IPS DF 6.9 (cell line): ENCODE measurements around the gene NOVA2.

Source experiments
- DNase-seq: peaks from one replicate; pipeline ENCODE4 v3.0.0-alpha.2; 2013; ENCODE audit warnings: low read depth, low spot score
- H3K27ac ChIP-seq: one replicate; pipeline ENCODE4 v1.5.1; 2013; ENCODE audit warnings: low read length, control low read depth
- H3K27me3 ChIP-seq: 2 replicates; pipeline ENCODE4 v1.6.1; 2013; ENCODE audit warnings: mild to moderate bottlenecking, low read length; ENCODE audit not compliant: control insufficient read depth, insufficient read depth
- H3K36me3 ChIP-seq: 2 replicates; pipeline ENCODE4 v1.6.1; 2013; ENCODE audit warnings: low read length; ENCODE audit not compliant: control insufficient read depth, insufficient read depth
- H3K4me1 ChIP-seq: 2 replicates; pipeline ENCODE4 v1.6.1; 2013; ENCODE audit warnings: low read length; ENCODE audit not compliant: control insufficient read depth, insufficient read depth
- H3K4me3 ChIP-seq: 2 replicates; pipeline ENCODE4 v1.5.1; 2013; ENCODE audit warnings: mild to moderate bottlenecking, low read length
- H3K9me3 ChIP-seq: 2 replicates; pipeline ENCODE4 v1.6.1; 2013; ENCODE audit warnings: low read length, inconsistent platforms; ENCODE audit not compliant: control insufficient read depth, insufficient read depth
- WGBS: extraction: QIAGEN DNeasy Blood & Tissue Kit; methylation state at CpG from one replicate; pipeline ENCODE4 v1.1.7; 2013; ENCODE audit warnings: mixed read lengths, missing lambda C conversion rate; ENCODE audit not compliant: insufficient read length, insufficient coverage; 5-methylcytosine and 5-hydroxymethylcytosine counted together

Gene NOVA2

DNA sequence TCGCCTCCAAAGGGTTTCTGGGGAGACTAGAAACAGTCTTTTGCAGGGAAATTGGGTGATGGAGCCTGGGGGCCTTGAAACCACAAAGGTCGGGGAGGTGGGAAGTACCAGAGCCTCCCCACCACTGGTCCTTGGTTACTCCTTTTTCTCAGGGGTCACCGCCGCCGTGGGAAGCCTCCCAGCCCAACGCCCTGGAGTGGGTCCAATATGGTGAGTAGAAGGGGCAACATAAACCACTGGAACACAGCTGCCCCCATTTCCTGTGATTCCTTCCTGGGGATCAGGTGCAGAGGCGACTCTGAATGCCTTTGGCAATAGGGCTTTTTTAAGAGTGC, 43.4 kb upstream of the NOVA2 start:
- peaks cover 7% of the 10 kb centered on the region; the same call in 1 of the 2 replicates for H3K27me3 ChIP-seq
- no peak overlapping the region for H3K4me3 ChIP-seq

DNA sequence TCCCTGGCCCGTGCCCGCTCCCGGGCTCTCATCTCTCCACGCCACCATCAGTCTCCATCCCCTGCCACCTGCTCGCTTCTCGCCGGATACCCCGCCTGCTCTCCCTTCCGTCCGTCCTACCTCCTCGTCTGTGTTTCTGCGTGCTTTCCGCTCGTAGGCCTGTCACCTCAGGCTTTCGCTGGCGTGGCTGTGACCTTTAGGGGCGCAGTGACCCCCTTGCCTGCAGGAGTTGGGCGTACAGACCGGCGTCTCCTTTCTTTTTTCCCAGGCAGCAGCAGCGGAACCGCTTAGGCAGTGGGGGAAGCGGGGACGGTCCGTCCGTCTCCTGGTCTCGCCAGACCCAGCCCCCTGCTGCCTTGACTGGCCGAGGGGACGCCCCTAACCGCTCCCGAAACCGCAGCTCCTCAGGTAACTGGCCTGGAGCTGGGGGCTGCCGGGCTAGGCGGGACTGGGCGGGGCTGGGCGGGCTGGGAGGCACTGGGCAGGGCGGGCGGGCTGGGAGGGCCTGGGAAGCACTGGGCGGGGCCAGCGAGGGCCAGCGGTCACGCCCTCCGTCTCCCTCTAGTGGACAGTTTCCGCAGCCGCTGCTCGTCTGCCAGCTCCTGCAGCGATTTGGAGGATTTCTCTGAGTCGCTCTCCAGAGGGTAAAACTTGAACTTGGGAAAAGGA, 42.9 kb upstream of the NOVA2 start:
- Histone ChIP-seq H3K4me3 (peak overlapping the region; percentile 17; the same call in 1 of the 2 replicates), H3K9me3 (no peaks in the 10 kb centered on the region), H3K4me1 (peaks cover 4% of the 10 kb centered on the region; the same call in 1 of the 2 replicates), H3K36me3 (0 out of 2 replicates have a peak, but pooled peaks cover 2% of the 10 kb centered on the region), H3K27ac (no peak overlapping the region), H3K27me3 (peaks cover 7% of the 10 kb centered on the region; the same call in 1 of the 2 replicates)
- no CpG with 5 or more reads among the region's 48 CpGs for WGBS
- no peak for DNase-seq

More for the DNA sequence above, 43.4 kb upstream of the NOVA2 start:
- WGBS = no CpG with 5 or more reads among the region's 7 CpGs
- Histone ChIP-seq H3K9me3 (no peaks in the 10 kb centered on the region), H3K4me1 (peaks cover 8% of the 10 kb centered on the region; the same call in 1 of the 2 replicates), H3K36me3 (0 out of 2 replicates have a peak, but pooled peaks cover 2% of the 10 kb centered on the region), H3K27ac (no peak overlapping the region)
- no peak for DNase-seq

DNA sequence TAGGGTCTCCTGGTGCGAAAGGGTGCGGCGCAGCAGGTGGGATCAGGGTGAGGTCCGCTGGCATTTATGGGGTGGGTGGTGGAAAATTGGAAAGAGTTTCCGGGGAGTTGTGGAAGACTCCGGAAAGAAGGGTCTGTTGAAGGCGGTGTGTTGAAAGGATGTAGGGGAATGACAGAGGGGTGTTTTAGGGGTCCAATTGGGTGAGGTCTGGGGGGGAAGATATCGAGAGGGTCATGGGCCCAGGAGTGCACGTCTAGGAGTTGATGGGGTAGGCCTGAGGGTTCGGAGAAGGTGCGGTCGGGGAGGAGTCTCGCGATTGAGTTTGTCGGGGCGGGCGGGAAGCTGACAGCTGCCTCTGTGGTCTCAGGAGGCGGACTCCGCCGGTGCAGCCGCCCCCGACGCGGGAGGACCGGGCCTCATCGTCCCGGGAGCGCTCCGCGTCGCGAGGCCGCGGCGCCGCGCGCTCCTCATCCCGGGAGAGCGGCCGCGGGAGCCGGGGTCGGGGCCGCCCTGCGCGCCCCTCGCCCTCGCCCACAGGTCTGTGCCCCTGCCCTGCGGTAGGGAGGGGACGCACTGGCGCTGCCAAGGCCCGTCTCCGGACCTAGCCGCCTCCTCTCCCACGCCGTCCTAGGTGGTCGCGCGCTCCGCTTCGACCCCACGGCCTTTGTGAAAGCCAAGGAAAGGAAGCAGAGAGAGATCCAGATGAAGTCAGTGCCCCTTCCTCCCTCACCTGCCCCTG, 42.2 kb upstream of the NOVA2 start:
- no peaks in the 10 kb centered on the region for H3K9me3 ChIP-seq
- DNase-seq = no peak
- peaks cover 7% of the 10 kb centered on the region; the same call in 1 of the 2 replicates for H3K27me3 ChIP-seq
- peaks cover 4% of the 10 kb centered on the region; the same call in 1 of the 2 replicates for H3K4me1 ChIP-seq
- 0 out of 2 replicates have a peak, but pooled peaks cover 2% of the 10 kb centered on the region for H3K36me3 ChIP-seq
- H3K27ac ChIP-seq = no peak overlapping the region
- H3K4me3 ChIP-seq = peak overlapping the region; percentile 18; the same call in 1 of the 2 replicates
- WGBS = no CpG with 5 or more reads among the region's 63 CpGs

DNA sequence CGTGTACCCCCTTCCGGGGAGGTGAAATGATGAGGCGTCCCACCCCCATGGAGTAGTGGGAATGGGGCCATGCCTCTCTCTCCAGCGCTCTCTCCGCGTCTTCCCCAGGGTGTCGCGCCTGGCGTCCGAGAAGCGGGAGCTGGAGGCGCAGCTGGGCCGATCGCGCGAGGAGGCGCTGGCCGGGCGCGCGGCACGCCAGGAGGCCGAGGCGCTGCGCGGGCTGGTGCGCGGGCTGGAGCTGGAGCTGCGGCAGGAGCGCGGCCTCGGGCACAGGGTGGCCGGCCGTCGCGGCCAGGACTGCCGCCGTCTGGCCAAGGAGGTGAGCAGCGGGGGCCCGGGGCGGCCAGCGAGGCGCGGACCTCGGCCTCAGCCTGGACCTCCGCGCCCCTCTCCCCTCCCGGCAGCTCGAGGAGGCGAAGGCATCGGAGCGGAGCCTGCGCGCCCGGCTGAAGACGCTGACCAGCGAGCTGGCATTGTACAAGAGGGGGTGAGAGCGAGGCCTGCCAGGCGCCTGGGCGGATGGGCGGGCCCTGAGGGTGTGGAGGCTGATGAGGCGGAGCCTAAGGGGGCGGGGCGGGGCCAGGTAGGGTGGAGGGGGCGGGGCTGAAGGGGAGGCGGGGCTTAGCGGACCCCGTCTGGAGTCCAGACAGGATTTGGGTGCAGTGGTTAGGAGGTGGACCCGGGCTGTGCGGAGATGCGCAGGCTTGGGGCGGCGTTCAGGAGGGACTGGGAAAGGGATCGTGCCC, 41.4 kb upstream of the NOVA2 start:
- peaks cover 7% of the 10 kb centered on the region; the same call in 1 of the 2 replicates for H3K27me3 ChIP-seq
- peaks cover 4% of the 10 kb centered on the region; the same call in 1 of the 2 replicates for H3K4me1 ChIP-seq
- H3K9me3 ChIP-seq = no peaks in the 10 kb centered on the region
- DNase-seq = no peak
- H3K27ac ChIP-seq = no peak overlapping the region
- no CpG with 5 or more reads among the region's 74 CpGs for WGBS
- 0 out of 2 replicates have a peak, but pooled peaks cover 2% of the 10 kb centered on the region for H3K36me3 ChIP-seq
- peak overlapping the region; percentile 48; the same call in 1 of the 2 replicates for H3K4me3 ChIP-seq

DNA sequence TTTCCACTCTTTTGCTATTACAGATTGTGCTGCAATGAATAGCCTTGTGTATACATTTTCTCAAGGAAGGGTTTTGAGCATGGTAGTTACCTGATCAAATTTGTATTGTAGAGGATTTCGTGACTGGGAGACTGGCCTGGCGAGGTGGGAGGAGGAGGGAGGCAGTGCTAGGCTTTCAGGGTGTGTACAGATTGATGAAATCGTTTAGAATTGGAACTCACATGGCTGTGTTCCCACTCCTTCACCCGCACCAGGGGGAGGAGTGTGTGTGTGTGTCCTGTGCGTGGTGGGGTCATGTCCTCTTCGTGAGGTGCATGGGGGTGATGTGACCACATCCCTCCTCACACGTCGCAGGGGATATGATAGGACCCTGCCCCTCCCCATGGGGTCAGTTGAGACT, 40.9 kb upstream of the NOVA2 start:
- WGBS = no CpG with 5 or more reads among the region's 8 CpGs
- peaks cover 4% of the 10 kb centered on the region; the same call in 1 of the 2 replicates for H3K4me1 ChIP-seq
- H3K9me3 ChIP-seq = no peaks in the 10 kb centered on the region
- 0 out of 2 replicates have a peak, but pooled peaks cover 2% of the 10 kb centered on the region for H3K36me3 ChIP-seq
- no peak overlapping the region for H3K27ac ChIP-seq
- H3K27me3 ChIP-seq = peaks cover 7% of the 10 kb centered on the region; the same call in 1 of the 2 replicates
- H3K4me3 ChIP-seq = peak overlapping the region; percentile 48; the same call in 1 of the 2 replicates
- no peak for DNase-seq

DNA sequence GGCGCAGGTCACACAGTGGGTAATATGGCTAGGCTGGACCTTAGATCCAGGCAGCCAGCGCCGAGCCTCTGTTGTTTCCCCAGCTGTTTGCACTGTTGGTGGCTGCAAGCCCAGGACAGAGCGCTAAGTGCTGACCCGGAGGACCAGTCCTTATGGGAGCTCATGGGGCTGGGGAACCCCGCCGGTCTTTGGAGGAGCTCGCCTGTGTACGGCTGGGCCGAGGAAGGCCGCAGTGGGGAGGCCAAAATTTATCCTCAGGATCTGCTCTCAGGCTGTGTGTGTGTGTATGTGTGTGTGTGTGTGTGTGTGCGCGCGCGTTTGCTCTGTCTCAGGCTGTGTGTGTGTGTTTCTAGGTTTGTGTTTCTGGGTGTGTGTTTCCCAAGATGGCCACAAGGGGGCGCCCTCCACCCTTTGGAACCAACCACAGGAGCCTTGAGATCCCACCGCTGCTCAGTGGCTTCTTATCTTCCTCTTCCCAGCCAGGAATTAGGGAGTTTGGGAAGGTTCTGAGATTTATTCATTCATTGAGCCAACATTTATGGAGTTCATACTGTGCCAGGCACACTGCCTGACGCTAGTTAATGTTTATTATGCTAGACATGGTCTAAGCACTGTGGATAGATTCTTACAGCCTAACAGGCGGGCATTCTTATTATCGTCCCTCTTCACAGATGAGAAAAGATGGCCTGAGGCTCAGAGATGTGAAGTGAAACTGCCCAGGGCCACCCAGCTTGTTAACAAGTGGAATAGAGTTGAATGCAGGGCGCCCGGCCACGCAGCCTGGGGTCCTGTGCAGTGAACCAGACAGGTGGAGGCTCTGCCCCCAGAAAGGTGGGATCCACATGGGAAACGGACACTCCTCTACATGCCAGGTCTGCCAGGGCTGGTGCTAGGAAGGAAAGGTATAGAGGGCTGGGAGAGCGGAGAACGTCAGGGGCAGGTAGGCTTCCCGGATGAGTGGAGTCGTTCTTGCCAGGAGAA, 36.2 kb upstream of the NOVA2 start:
- H3K36me3 ChIP-seq = 0 out of 2 replicates have a peak, but pooled peaks cover 2% of the 10 kb centered on the region
- no peak for DNase-seq
- H3K4me1 ChIP-seq = peaks cover 2% of the 10 kb centered on the region; the same call in 1 of the 2 replicates
- no CpG with 5 or more reads among the region's 28 CpGs for WGBS
- no peaks in the 10 kb centered on the region for H3K9me3 ChIP-seq
- H3K4me3 ChIP-seq = no peak overlapping the region
- no peak overlapping the region for H3K27ac ChIP-seq
- H3K27me3 ChIP-seq = no peaks in the 10 kb centered on the region

DNA sequence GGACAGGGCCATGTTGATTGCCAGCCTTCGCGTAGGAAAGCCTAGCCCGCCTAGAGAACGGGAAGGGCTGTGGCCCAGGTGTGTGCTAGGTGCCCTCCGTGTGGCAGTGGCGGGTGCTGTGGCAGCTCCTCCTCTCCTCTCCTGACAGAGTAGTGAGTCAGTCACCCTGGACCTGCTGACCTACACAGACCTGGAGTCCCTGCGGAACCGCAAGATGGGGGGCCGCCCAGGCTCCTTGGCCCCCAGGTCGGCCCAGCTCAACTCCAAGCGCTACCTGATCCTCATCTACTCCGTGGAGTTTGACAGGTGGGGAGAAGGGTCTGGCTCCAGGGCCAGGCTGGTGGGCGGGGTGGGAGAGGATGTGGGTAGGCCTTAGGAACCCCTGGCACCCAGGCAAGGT, 32.7 kb upstream of the NOVA2 start:
- no CpG with 5 or more reads among the region's 13 CpGs for WGBS
- no peak overlapping the region for H3K27ac ChIP-seq
- H3K4me3 ChIP-seq = no peak overlapping the region
- H3K9me3 ChIP-seq = no peaks in the 10 kb centered on the region
- peaks cover 7% of the 10 kb centered on the region; the same call in 1 of the 2 replicates for H3K36me3 ChIP-seq
- H3K4me1 ChIP-seq = no peaks in the 10 kb centered on the region; the same call in 1 of the 2 replicates
- no peaks in the 10 kb centered on the region for H3K27me3 ChIP-seq
- DNase-seq = no peak

DNA sequence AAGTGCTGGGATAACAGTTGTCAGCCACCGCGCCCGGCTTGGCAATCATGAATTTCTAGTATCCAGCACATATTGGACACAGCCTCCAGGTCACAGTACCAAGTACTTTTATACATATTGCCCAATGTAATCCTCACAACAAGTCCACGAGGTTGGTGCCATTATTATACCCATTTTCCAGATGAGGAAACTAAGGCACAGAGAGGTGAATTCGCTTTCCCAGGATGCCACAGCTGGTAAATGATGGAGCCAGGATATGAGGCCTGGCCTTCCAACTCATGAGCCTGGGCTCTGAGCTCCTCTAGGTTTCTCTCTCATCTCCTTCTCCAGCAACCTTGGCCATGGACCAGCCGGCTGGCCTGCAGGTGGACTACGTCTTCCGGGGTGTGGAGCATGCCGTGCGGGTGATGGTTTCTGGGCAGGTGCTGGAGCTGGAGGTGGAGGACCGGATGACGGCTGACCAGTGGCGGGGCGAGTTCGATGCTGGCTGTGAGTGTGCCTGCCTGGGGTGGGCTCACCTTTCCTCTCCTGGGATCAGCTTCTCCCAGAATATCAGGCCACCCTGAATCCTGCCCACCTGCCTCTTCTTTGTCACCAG, 29.1 kb upstream of the NOVA2 start:
- WGBS = no CpG with 5 or more reads among the region's 15 CpGs
- no peak overlapping the region for H3K27ac ChIP-seq
- H3K27me3 ChIP-seq = no peaks in the 10 kb centered on the region
- H3K36me3 ChIP-seq = peaks cover 7% of the 10 kb centered on the region; the same call in 1 of the 2 replicates
- DNase-seq = no peak
- no peaks in the 10 kb centered on the region for H3K9me3 ChIP-seq
- H3K4me1 ChIP-seq = peaks cover 2% of the 10 kb centered on the region
- H3K4me3 ChIP-seq = no peak overlapping the region
